SK-N-SH treated with all-trans-retinoic acid at 6 μM for 48 hours (cell line): ENCODE results near the gene ZNF853.

ENCODE experiments used
- ATAC-seq: fragments of 200-7000 bp; cut with Tn5 transposase; 3 replicates; pipeline ENCODE4 v1.9.1; 2020; ENCODE audit warnings: mild to moderate bottlenecking, moderate library complexity
- ARNTL ChIP-seq: fragments of 450-650 bp; formaldehyde crosslinking; IDR thresholded peaks from 2 replicates; pipeline ENCODE4 v1.5.0; 2020; ENCODE audit warnings: low read depth, mild to moderate bottlenecking, moderate library complexity, borderline replicate concordance
- BACH2 ChIP-seq: fragments of 250-450 bp; sonication (Bioruptor Pico); IDR thresholded peaks from 2 replicates; pipeline ENCODE4 v1.9.0; 2021; ENCODE audit warnings: mild to moderate bottlenecking, borderline replicate concordance
- CSDC2 ChIP-seq: fragments of 250-450 bp; sonication (Bioruptor Pico); IDR thresholded peaks from 2 replicates; pipeline ENCODE4 v1.5.0; 2020; ENCODE audit warnings: mild to moderate bottlenecking, moderate library complexity
- CSRNP3 ChIP-seq: fragments of 250-450 bp; sonication (Bioruptor Pico); IDR thresholded peaks from 2 replicates; pipeline ENCODE4 v1.5.1; 2021; ENCODE audit warnings: mild to moderate bottlenecking, moderate library complexity
- GLIS3 ChIP-seq: fragments of 250-450 bp; sonication (Bioruptor Pico); IDR thresholded peaks from 2 replicates; pipeline ENCODE4 v1.5.0; 2020; ENCODE audit warnings: mild to moderate bottlenecking, moderate library complexity
- ISL1 ChIP-seq: fragments of 250-450 bp; sonication (Bioruptor Pico); IDR thresholded peaks from 2 replicates; pipeline ENCODE4 v2.1.2; 2022; ENCODE audit warnings: mild to moderate bottlenecking, moderate library complexity
- OSR1 ChIP-seq: fragments of 250-450 bp; sonication (Bioruptor Pico); IDR thresholded peaks from 2 replicates; pipeline ENCODE4 v1.8.0; 2022; ENCODE audit warnings: moderate library complexity, mild to moderate bottlenecking, inconsistent platforms
- PATZ1 ChIP-seq: fragments of 250-450 bp; sonication (Bioruptor Pico); IDR thresholded peaks from 2 replicates; pipeline ENCODE4 v1.8.0; 2020; ENCODE audit warnings: mild to moderate bottlenecking, moderate library complexity, borderline replicate concordance
- POU6F1 ChIP-seq: fragments of 250-450 bp; sonication (Bioruptor Pico); IDR thresholded peaks from 2 replicates; pipeline ENCODE4 v1.8.0; 2021; ENCODE audit warnings: low read depth, mild to moderate bottlenecking, moderate library complexity, borderline replicate concordance
- RARB ChIP-seq: fragments of 250-450 bp; sonication (Bioruptor Pico); IDR thresholded peaks from 2 replicates; pipeline ENCODE4 v1.8.0; 2021; ENCODE audit warnings: mild to moderate bottlenecking, moderate library complexity
- SNAI2 ChIP-seq: fragments of 250-450 bp; sonication (Bioruptor Pico); IDR thresholded peaks from 2 replicates; pipeline ENCODE4 v1.5.0; 2020; ENCODE audit warnings: mild to moderate bottlenecking, moderate library complexity
- TOX ChIP-seq: fragments of 250-450 bp; sonication (Bioruptor Pico); IDR thresholded peaks from 2 replicates; pipeline ENCODE4 v1.8.0; 2021; ENCODE audit warnings: mild to moderate bottlenecking, moderate library complexity, borderline replicate concordance
- TSHZ2 ChIP-seq: fragments of 250-450 bp; sonication (Bioruptor Pico); IDR thresholded peaks from 2 replicates; pipeline ENCODE4 v1.5.0; 2020; ENCODE audit warnings: mild to moderate bottlenecking, moderate library complexity
- ZC3H10 ChIP-seq: fragments of 250-450 bp; sonication (Bioruptor Pico); IDR thresholded peaks from 2 replicates; pipeline ENCODE4 v1.5.1; 2021; ENCODE audit warnings: mild to moderate bottlenecking, moderate library complexity
- ZFP3 ChIP-seq: fragments of 250-450 bp; sonication (Bioruptor Pico); IDR thresholded peaks from 2 replicates; pipeline ENCODE4 v1.5.0; 2020; ENCODE audit warnings: mild to moderate bottlenecking, moderate library complexity
- ZNF565 ChIP-seq: fragments of 450-650 bp; formaldehyde crosslinking; conservative IDR thresholded peaks from 2 replicates; pipeline ENCODE4 v1.5.0; 2020; ENCODE audit warnings: low read depth, mild to moderate bottlenecking, moderate library complexity

ZNF853 gene

GRCh38 chr7:6648066-6648814, 32.8 kb downstream of the ZNF853 start:
- no peak for ATAC-seq
- TF ChIP-seq CSRNP3: no peak
- TF ChIP-seq SNAI2 (CRISPR knock-in tag): no peak
- no peak for TF ChIP-seq ISL1 (CRISPR knock-in tag)
- TF ChIP-seq GLIS3 (CRISPR knock-in tag): no peak
- TF ChIP-seq RARB (CRISPR knock-in tag): no peak
- no peak for TF ChIP-seq POU6F1 (CRISPR knock-in tag)
- no peak for TF ChIP-seq ZFP3

GRCh38 chr7:6648815-6649104, 33.4 kb downstream of the ZNF853 start:
- TF ChIP-seq SNAI2 (CRISPR knock-in tag): no peak
- no peak for TF ChIP-seq BACH2 (CRISPR knock-in tag)
- no peak for TF ChIP-seq ISL1 (CRISPR knock-in tag)
- TF ChIP-seq ARNTL: no peak
- TF ChIP-seq GLIS3 (CRISPR knock-in tag): no peak
- TF ChIP-seq ZC3H10: no peak
- no peak for TF ChIP-seq OSR1 (CRISPR knock-in tag)
- no peak for TF ChIP-seq POU6F1 (CRISPR knock-in tag)
- no peak for TF ChIP-seq CSDC2 (CRISPR knock-in tag)
- TF ChIP-seq ZNF565: no peak
- TF ChIP-seq RARB (CRISPR knock-in tag): no peak
- no peak for TF ChIP-seq TSHZ2 (CRISPR knock-in tag)
- TF ChIP-seq TOX (CRISPR knock-in tag): no peak
- no peak for ATAC-seq

- TF ChIP-seq BACH2 (CRISPR knock-in tag) (no peak), POU6F1 (CRISPR knock-in tag) (no peak), ZFP3 (no peak), RARB (CRISPR knock-in tag) (no peak), ISL1 (CRISPR knock-in tag) (no peak), GLIS3 (CRISPR knock-in tag) (no peak), PATZ1 (CRISPR knock-in tag) (no peak)
Measured at GRCh38 chr7:6649241-6649961, 34.0 kb downstream of the ZNF853 start.

More at GRCh38 chr7:6649241-6649961, 34.0 kb downstream of the ZNF853 start:
- ATAC-seq: no peak
